Suppressor macrophage treated with lipopolysaccharide for 1 hour (primary cell): Measurements from ENCODE around the gene CXCL9.
"Not testable (repeated sequence)": the region's sequence is repeated elsewhere in the genome, so short reads cannot be mapped to it uniquely, and the experiment has no call there.

Experiments used
- DNase-seq, 3 donors: peaks; one replicate each; pipeline ENCODE4 v3.0.0-alpha.2; 2020 to 2022

CXCL9 gene

DNA sequence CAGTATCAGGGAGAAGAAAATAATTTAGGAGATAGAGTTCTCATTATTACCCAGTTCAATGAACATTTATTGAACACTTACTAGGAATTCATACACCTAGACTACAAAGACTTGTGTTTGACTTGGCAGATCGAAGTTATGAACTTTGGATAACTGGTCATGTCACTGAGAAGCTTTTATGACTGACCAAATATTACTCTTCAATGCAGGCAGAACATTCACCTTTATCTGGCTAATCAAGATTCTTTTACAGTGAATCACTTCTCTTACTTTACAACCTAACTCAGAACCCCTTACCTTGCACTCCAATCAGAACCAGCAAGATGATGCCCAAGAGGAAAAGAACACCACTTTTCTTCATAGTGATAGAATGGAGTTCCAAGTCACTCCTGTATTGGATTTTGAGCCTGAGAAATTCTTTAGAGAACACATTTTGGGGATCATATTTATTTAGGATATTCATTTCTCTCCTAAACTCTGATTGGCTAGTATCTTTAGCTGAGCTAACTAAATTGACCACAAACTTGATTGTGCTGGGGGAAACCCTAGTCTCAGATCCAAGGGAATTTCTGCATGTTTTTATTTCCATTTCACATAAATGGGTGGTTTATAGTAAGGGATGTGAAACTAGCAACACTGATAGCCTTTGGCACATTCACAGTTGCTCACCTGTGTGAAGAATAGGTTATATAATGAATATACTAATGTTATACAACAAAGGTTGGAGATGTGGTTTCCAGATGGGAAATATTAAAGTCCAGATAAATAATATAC is at the start of gene CXCL9:
Gene CXCL9 (minus strand): TSS at position 421 of the 774 bp plus-strand sequence. CDS start 60 bp downstream, at position 361.
- DNase-seq = peak in 1 of 3 donors; percentile 76

DNA sequence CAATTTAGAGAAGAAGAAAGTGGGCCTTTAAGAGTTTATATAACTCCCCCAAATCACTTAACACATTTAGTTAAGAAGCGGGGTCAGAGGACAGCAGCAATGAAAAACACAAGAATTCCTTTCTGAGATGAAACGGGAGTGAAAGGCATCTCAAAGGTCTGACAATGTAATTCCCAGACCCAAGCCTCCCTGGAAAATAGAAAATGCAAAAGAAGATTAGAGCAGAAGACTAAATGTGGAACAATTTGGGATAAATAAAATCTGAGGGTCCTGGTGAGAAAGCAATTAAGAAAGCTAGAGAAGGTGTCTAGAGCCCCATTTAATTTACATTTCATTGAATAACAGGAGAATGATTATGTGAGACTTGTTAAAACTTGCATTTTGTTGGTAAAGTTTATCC is 48.1 kb upstream of the CXCL9 start:
- DNase-seq = no peak

DNA sequence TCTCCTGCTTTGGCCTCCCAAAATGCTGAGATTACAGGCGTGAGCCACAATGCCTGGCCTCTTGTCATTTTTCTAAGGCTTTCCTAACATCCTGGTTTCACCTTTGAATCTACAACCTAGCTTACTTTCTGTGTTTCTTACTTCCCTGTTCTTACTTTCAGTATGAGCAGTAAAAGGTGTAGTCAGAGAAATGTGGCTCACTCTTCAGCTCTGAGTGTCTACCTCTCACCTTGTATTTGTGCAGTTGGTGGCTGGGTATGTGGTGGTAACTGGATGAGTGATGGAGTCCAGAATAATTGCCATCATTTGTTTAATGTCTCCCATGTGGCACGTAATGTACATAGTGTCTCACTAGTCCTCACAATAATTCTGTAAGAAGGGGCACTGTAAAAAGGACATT is 47.7 kb upstream of the CXCL9 start:
- DNase-seq = no peak

DNA sequence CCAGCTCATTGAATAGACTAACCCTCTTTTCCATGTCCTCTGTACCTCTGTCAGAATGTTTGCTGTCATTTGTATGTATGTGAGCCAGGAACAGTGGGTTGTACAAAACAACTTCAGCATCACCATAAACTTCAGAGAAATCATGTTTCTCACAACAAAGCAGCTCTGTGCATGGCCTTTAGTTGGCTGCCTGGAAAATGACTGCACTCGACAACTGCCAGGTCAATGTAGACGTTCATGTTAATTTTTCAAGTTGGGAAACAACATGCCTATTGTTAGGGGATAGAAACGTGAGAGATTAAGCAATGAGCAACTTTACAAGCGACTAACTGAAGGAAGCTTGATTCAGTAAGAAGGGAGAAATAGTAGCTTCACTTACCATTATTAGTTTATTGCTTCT is 46.4 kb upstream of the CXCL9 start:
- DNase-seq = no peak

DNA sequence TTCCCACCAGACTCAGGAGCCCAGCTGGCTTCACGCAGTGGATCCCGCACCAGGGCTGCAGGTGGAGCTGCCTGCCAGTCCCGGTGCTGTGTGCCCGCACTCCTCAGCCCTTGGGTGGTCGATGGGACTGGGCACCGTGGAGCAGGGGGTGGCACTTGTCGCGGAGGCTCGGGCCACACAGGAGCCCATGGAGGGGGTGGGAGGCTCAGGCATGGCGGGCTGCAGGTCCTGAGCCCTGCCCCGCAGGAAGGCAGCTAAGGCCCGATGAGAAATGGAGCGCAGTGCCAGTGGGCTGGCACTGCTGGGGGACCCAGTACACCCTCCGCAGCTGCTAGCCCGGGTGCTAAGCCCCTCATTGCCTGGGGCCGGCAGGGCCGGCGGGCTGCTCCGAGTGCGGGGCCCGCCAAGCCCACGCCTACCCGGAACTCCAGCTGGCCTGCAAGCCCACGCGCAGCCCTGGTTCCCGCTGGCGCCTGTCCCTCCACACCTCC is 43.3 kb upstream of the CXCL9 start:
- DNase-seq = not testable (repeated sequence)

DNA sequence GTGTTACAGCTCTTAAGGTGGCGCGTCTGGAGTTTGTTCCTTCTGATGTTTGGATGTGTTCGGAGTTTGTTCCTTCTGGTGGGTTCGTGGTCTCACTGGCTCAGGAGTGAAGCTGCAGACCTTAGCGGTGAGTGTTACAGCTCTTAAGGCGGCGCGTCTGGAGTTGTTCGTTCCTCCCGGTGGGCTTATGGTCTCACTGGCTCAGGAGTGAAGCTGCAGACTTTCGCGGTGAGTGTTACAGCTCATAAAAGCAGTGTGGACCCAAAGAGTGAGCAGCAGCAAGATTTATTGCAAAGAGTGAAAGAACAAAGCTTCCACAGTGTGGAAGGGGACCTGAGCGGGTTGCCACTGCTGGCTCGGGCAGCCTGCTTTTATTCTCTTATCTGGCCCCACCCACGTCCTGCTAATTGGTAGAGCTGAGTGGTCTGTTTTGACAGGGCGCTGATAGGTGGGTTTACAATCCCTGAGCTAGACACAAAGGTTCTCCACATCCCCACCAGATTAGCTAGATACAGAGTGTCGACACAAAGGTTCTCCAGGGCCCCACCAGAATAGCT is 42.6 kb upstream of the CXCL9 start:
- not testable (repeated sequence) for DNase-seq

DNA sequence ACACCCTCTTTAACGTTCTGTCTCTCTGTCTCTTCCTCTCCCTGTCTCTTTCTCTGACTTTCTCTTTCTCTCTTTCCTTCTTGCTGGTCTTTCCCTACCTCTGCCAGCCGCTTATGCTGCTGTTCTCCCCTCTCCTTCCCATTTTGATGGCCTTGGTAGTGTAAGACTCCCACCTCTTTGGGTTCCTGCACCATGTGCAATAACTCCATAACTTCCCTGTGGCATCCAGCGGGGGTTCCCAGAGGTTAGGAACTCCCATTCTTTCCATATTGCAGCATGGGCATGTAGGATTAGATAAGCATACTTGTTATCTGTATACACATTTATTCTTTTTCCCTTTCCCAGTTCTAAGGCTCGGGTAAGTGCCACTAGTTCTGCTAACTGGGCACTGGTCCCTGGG is 37.4 kb upstream of the CXCL9 start:
- DNase-seq = peak in 1 of 3 donors; percentile 66

DNA sequence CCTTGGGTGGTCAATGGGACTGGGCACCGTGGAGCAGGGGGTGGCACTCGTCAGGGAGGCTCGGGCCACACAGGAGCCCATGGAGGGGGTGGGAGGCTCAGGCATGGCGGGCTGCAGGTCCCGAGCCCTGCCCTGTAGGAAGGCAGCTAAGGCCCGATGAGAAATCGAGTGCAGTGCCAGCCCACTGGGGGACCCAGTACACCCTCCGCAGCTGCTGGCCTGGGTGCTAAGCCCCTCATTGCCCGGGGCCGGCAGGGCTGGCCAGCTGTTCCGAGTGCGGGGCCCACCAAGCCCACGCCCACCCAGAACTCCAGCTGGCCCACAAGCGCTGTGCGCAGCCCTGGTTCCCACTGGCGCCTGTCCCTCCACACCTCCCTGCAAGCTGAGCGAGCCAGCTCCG is 36.0 kb upstream of the CXCL9 start:
- DNase-seq = not testable (repeated sequence)

DNA sequence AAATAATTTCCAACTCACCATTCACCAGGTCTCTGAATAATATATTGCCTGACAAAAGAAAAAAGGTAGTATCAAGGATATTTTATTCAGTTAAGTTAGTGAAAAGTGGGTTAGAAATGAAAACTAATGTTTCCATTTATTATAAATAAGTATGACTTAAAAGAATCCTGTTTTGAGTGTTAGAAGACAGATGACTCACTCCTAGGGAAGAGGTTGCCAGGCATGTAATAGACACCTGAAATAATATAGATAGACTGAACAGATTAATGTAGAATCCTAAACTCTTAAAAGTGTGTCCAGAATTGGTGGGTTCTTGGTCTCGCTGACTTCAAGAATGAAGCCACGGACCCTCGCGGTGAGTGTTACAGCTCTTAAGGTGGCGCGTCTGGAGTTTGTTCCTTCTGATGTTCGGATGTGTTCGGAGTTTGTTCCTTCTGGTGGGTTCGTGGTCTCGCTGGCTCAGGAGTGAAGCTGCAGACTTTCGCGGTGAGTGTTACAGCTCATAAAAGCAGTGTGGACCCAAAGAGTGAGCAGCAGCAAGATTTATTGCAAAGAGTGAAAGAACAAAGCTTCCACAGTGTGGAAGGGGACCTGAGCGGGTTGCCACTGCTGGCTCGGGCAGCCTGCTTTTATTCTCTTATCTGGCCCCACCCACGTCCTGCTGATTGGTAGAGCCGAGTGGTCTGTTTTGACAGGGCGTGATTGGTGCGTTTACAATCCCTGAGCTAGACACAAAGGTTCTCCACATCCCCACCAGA is 35.1 kb upstream of the CXCL9 start:
- not testable (repeated sequence) for DNase-seq

DNA sequence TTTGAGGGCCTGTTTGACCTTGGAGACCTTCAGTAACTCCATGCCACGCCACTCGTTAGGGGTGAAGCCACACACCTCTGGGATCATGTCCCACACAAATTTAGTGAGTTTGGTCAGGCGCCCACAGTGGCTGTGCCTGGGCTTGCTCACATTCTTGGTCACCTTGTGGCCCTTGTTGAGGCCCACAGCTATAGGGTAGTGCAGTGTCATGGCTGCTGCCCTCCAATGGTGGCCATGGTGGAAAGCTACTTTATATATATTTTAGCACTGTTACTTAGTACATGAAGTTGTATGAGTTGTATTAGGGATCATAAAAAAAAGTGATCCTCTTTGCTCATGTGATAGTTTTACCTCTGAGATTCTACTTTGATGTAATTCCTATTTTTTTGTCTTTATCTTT is 29.5 kb upstream of the CXCL9 start:
- DNase-seq = no peak

DNA sequence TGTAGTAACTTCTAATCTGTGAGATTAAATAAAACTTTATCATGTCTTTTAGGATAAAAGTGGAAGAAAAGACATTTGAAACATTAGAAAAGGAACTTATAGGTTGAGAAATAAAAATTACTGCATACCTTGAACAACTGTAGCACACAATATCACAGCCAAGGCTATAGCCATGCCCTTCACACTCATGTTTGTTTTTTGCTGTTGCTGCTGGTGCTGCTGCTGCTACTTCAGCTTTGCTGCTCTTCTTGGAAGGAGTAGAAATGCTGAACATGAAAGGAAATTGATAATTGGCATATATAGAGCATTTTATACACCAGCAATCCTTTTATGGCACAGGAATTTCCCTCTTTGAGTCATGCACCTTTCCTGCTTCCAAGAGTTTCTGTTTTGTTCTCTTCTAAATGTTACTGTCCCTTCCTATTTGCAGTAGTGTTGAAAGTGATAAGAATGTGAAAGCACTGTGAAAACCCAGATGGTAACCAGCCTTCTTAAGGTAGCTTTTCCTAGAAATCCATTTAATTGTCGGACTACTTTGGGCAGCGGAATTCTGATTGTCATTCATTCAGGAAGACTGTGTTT is 28.6 kb upstream of the CXCL9 start, which contains the start of gene CXCL11:
Gene CXCL11 (minus strand): TSS at position 272 of the 582 bp plus-strand sequence. CDS start 83 bp downstream, at position 189.
- DNase-seq = peak; percentile 71 to 95 (median 84)

DNA sequence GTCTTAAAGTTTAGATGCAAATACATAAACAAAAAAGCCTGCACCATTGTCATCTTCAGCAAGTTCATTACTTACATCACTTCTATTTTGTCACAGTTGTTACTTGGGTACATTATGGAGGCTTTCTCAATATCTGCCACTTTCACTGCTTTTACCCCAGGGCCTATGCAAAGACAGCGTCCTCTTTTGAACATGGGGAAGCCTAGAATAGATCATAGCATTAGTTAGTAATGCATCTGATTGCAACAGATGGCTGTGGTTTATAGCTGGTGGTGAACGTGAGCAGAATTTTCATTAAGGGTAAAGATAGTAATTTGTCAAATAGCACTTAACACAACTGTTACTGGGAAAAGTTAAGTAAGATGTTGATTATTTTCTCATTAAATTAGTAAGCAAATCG is 27.8 kb upstream of the CXCL9 start:
- DNase-seq = peak; percentile 78 to 91 (median 88)

DNA sequence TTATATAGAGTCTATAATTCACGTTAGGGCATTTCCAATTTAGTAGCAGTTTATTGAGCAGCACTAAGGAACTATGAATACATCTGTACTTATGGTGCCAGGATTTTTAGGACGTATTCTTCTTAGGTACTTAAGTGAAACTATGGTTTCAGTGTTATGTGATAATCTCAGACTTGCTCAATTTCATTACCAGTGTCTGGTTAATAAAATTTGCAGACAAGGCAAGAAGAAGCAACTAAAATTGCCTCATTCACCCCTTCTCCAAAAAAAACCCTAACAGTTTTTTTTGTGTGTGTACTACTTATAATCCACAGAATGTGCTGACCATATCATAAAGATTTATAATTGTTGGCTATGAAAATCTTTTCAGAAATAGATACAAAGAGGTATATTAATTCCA is 22.0 kb upstream of the CXCL9 start:
- DNase-seq = peak; percentile 52 to 89 (median 63)

DNA sequence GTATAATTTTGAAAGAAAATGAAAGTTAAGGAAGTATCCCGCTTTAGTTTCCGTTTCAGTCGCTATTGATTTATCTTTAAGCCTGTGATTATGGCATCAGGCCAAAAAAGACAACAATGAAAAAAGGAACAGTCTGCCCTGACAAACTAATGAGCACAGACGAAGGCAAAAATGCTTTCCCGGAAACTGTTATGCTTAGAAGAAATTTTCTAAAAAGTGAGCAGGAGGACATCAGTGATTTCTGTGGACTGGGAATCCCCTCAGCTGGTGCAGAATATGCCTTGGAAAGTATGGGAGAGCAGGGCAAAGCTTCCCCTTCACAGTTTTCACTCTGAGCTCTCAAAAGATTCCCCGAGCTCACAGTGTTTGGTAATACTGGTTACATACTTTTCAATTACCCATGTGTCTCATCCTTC is 21.0 kb upstream of the CXCL9 start:
- peak; percentile 89 to 99 (median 92) for DNase-seq

DNA sequence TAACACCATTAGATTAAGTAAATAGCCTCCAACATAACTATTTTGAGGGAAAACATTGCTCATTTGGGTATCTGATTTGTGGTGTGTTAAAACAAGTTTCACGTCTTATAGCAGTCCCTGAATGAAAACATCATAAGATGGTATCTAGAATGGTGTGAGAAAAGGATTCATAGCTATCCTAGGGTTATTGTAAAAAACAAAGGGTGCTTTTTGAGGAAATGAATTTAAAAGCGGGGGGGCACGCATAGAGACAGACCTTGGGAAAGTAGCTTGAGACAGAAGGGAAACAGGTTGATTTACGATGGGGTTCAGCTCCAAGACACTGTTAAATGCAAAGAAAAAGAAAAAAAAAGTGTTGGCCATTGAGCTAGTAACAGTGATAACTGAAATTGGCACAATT is 16.8 kb upstream of the CXCL9 start:
- DNase-seq = peak; percentile 53 to 73 (median 53)

DNA sequence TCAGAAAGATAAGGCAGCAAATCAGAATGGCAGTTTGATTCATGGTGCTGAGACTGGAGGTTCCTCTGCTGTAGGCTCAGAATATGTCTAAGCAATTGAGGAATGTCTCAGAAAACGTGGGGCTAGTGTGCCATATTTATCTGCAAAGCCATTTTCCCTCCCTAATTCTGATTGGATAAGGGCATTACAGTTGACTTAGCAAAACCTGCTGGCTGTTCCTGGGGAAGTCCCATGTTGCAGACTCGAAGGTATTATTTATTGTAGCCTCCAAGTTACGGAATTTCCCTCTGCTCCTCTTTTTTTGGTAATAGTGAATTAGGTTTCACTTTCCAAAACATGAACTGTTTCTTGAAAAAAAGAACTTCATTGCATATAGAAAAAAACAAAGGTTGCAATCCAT is 16.1 kb upstream of the CXCL9 start, which contains the start of gene CXCL10:
Gene CXCL10 (minus strand): TSS at position 109 of the 400 bp plus-strand sequence. CDS start 66 bp downstream, at position 43.
- DNase-seq = peak; percentile 90 to 99 (median 94)

DNA sequence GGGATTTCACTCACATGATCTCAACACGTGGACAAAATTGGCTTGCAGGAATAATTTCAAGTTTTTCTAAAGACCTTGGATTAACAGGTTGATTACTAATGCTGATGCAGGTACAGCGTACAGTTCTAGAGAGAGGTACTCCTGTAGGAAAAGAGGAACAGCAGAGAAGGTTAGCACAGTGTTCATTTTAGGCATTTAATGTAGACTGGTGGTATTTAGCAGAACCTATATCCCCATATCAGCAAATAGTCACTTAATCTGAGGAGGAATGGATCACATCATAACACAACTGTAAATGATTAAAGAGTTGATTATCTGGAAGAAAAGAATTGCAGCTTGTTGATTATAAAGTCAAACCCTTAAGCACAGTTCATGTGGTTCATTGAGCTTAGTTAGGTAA is 15.4 kb upstream of the CXCL9 start:
- peak in 2 of 3 donors; percentile 36 to 85 for DNase-seq

DNA sequence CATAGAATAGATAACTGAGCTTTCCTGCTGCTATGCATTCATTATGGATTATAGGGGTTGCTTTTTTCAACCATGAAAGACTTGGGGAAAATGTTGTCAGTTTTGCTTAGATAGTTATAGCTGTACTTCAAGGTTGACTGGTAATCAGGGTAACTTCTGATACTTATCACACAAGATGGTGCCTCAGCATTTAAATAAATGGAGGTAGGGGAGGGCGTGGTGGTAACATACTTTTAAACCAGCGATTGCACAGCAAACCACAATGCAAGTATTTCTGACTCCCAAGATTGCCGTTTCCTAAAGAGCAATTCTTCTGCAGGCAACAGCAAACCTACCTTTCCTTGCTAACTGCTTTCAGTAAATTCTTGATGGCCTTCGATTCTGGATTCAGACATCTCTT is 14.7 kb upstream of the CXCL9 start:
- peak in 2 of 3 donors; percentile 46 to 88 for DNase-seq

DNA sequence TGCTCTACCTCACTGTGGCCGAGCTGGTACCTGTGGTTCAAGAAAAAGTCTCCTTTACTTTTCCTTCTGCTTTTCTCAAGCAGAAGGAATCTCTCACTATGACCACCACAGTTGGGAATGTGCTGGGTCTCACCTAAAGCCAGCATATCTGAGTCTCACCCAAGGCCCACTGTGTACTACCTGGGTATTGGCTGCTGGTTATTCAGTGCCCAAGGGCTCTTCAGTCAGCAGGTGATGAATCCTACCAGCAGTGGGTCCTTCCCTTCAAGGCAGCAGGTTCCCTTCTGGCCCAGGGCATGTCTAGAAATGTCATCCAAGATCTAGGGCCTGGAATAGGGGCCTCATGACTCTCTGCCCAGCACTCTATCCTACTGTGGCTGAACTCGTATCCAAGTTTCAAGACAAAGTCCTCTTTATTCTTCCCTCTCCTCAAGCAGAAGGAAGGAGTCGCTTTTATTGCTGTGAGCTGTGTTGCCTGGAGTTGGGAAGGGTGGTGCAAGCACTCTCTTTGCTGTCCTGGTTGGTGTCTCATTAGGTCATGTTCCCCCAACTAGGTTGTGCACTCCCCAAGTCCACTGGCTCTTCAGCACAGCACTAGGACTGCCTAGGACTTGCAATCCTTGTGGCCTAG is 9.9 kb upstream of the CXCL9 start:
- no peak for DNase-seq

DNA sequence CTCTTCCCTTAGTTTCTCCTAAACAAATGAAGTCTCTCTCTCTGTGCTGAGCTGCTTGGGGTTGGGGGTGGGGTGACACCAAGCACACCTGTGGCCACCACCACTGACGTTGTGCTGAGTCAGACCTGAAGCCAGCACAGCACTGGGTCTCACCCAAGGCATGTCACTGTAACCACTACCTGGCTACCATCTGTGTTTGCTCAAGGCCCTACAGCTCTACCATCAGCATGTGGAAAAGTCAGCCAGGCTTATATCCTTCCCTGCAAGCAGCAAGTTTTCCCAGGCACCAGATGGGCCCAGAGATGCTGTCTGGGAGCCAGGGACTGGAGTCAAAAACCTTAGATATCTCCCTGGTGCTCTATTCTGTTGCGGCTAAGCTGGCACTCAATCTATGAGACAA is 9.1 kb upstream of the CXCL9 start:
- no peak for DNase-seq

DNA sequence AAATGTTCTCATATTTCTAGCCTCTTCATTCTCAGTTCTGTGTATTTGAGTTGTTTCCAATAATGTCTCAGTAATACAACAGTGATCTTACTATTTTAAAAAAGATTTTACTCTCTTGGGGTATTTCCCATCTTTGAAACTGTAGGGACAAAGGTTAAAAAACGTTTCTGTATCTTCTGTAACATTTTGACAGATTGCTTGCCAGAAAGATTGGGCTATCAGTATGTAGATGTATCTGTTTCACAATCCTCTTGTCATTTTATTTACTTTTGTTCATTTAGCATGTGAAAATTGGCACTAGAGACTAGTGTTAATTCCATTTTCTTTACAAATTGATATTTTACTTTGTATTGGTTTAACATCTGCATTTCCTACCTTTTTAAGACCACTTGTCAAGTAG is 6.2 kb upstream of the CXCL9 start:
- no peak for DNase-seq

DNA sequence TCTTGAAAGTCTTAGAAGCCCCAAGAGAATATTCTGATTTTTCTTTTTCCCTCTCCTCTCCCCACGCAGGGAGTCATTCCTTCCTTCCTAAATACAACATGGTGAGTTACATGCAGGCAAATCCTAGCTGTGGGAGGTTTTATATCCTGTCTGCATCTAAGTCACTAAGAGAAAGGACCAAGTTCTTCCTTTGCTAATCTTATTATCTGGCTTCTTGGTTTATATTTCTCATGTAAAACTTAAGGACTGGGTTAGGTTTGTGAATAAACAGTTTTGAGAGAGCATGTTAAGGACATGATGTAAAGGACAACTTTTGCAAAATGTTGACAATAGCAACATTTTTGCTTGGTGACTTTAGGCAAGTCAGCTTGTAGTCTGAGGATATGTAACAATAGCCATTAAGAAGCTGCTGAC is 5.1 kb upstream of the CXCL9 start:
- DNase-seq = no peak
